GM12878 (cell line): ENCODE results near the gene SHISA6. TPM values are rescaled to one million over a fixed set of nuclear protein-coding genes. Genes with fewer than 3 reads are reported as not detected.

Experiments used
- ATAC-seq: fragments of 200-7000 bp; cut with Tn5 transposase; 3 replicates; pipeline ENCODE4 v1.9.1; 2020; ENCODE audit warnings: mild to moderate bottlenecking, moderate library complexity
- BruUV-seq: library from RNA; stranded (reverse); fragments of 400-500 nt; replicated peaks from 2 replicates; lab custom pipeline; 2021; lab: Mats Ljungman, UMichigan
- CTCF ChIA-PET: fragments of 300-600 bp; sonication (Branson Sonifier 250); formaldehyde crosslinking; extraction: SDS; loops from one replicate; lab custom pipeline; 2021; ENCODE audit warnings: inconsistent platforms; lab: Yijun Ruan, JAX
- POLR2A ChIA-PET: fragments of 350-600 bp; formaldehyde crosslinking; extraction: SDS; loops from one replicate; lab custom pipeline; 2021; ENCODE audit warnings: inconsistent platforms; lab: Charles Lee
- RAD21 ChIA-PET: fragments of 300-600 bp; sonication (Branson Sonifier 250); formaldehyde crosslinking; loops from one replicate; lab custom pipeline; 2023; ENCODE audit warnings: antibody characterized with exemption; ENCODE audit not compliant: unreplicated experiment; lab: Charles Lee
- SMC1A ChIA-PET: fragments of 300-600 bp; sonication (Branson Sonifier 250); formaldehyde crosslinking; loops from one replicate; lab custom pipeline; 2023; ENCODE audit not compliant: unreplicated experiment, uncharacterized antibody; lab: Charles Lee
- DNase-seq: peaks from one replicate; pipeline ENCODE4 v3.0.0-alpha.2; 2011; ENCODE audit warnings: low read depth, low spot score
- FAIRE-seq: peaks from 3 replicates; lab custom pipeline; 2011; peaks lifted over from hg19 to GRCh38; lab: Jason Lieb, UNC
- H2AFZ ChIP-seq: 2 replicates; pipeline ENCODE4 v1.6.0; 2011; ENCODE audit warnings: low read depth, low read length, control low read depth; ENCODE audit not compliant: control insufficient read depth
- H3K27ac ChIP-seq: 2 replicates; pipeline ENCODE4 v1.5.1; 2011; ENCODE audit warnings: control low read depth; ENCODE audit not compliant: control insufficient read depth, insufficient read depth
- H3K27me3 ChIP-seq, 2 experiments: replicated peaks in 1 of 2; 2 replicates each; pipeline versions ENCODE4 v1.6.0 to v1.6.1; 2011; ENCODE audit warnings: low read length in 1 of 2; ENCODE audit not compliant: control insufficient read depth in 2 of 2, insufficient read depth in 2 of 2
- H3K36me3 ChIP-seq, 2 experiments: 2 replicates each; pipeline ENCODE4 v1.5.1; 2011; ENCODE audit warnings: low read length in 1 of 2; ENCODE audit not compliant: control insufficient read depth in 2 of 2, insufficient read depth in 2 of 2
- H3K4me1 ChIP-seq: 2 replicates; pipeline ENCODE4 v1.6.1; 2011; ENCODE audit warnings: mild to moderate bottlenecking, low read length, moderate library complexity, mixed read lengths; ENCODE audit not compliant: control insufficient read depth, insufficient read depth
- H3K4me2 ChIP-seq: 2 replicates; pipeline ENCODE4 v1.6.0; 2011; ENCODE audit warnings: control low read depth; ENCODE audit not compliant: control insufficient read depth, insufficient read depth
- H3K4me3 ChIP-seq: fragments of 200-600 bp; sonication (generic); 2 replicates; pipeline ENCODE4 v1.5.1; 2016
- H3K79me2 ChIP-seq: 2 replicates; pipeline ENCODE4 v1.6.0; 2011; ENCODE audit warnings: low read length; ENCODE audit not compliant: control insufficient read depth, insufficient read depth
- H3K9ac ChIP-seq: 2 replicates; pipeline ENCODE4 v1.8.0; 2011; ENCODE audit warnings: low read length, control low read depth, mixed read lengths; ENCODE audit not compliant: control insufficient read depth, insufficient read depth
- H3K9me3 ChIP-seq: replicated peaks from 3 replicates; pipeline ENCODE4 v1.5.1; 2011; ENCODE audit warnings: mild to moderate bottlenecking, low read length; ENCODE audit not compliant: control insufficient read depth, insufficient read depth
- H4K20me1 ChIP-seq: 2 replicates; pipeline ENCODE4 v1.6.0; 2011; ENCODE audit not compliant: control insufficient read depth, insufficient read depth
- EGR1 ChIP-seq, 2 experiments: IDR thresholded peaks; 1 replicate in 1 of 2; 2 replicates in 1 of 2; pipeline ENCODE4 v1.6.1; 2011 to 2012; ENCODE audit warnings: low read depth in 2 of 2, low read length in 2 of 2, borderline replicate concordance in 1 of 2, mild to moderate bottlenecking in 1 of 2, moderate library complexity in 1 of 2
- GABPA ChIP-seq: IDR thresholded peaks from 2 replicates; pipeline ENCODE4 v1.6.1; 2014; ENCODE audit warnings: antibody characterized with exemption, low read depth, mild to moderate bottlenecking, inconsistent platforms
- KDM1A ChIP-seq: fragments of 200-600 bp; sonication (generic); IDR thresholded peaks from 2 replicates; pipeline ENCODE4 v1.6.1; 2016; ENCODE audit warnings: borderline replicate concordance
- MEF2B ChIP-seq: fragments of 450-650 bp; IDR thresholded peaks from 2 replicates; pipeline ENCODE4 v1.6.1; 2018; ENCODE audit warnings: mild to moderate bottlenecking, moderate library complexity; ENCODE audit not compliant: partially characterized antibody, poor library complexity, severe bottlenecking
- MTA2 ChIP-seq: fragments of 450-650 bp; IDR thresholded peaks from 2 replicates; pipeline ENCODE4 v1.6.1; 2016; ENCODE audit warnings: low read depth, mild to moderate bottlenecking, moderate library complexity
- RB1 ChIP-seq: fragments of 450-650 bp; formaldehyde crosslinking; IDR thresholded peaks from 2 replicates; pipeline ENCODE4 v1.6.1; 2017; ENCODE audit warnings: mild to moderate bottlenecking, borderline replicate concordance
- SRF ChIP-seq, 2 experiments: IDR thresholded peaks; 2 replicates each; pipeline ENCODE4 v1.6.1; 2011; ENCODE audit warnings: low read depth in 2 of 2, low read length in 2 of 2, mild to moderate bottlenecking in 1 of 2, moderate library complexity in 1 of 2
- ZBTB11 ChIP-seq: fragments of 450-650 bp; formaldehyde crosslinking; IDR thresholded peaks from 2 replicates; pipeline ENCODE4 v1.5.0; 2022; ENCODE audit warnings: mild to moderate bottlenecking, missing genetic modification characterization
- ZNF592 ChIP-seq: fragments of 450-650 bp; IDR thresholded peaks from 2 replicates; pipeline ENCODE4 v1.6.1; 2017; ENCODE audit warnings: mild to moderate bottlenecking, moderate library complexity
- ZZZ3 ChIP-seq: IDR thresholded peaks from 2 replicates; pipeline ENCODE4 v1.6.1; 2011; ENCODE audit warnings: low read depth; ENCODE audit not compliant: control insufficient read depth, insufficient read length
- WGBS: methylation state at CpG from one replicate; pipeline ENCODE4 v1.1.6; 2016; ENCODE audit warnings: low lambda C conversion rate; ENCODE audit not compliant: insufficient replicate concordance, insufficient coverage; ENCODE audit errors: missing lambda C conversion rate; 5-methylcytosine and 5-hydroxymethylcytosine counted together
- in situ Hi-C: fragments of 300-500 bp; cut with MboI; formaldehyde crosslinking; loops from 9 replicates; pipeline ENCODE4 v1.14.3; 2018; ENCODE audit warnings: mixed read lengths
- intact Hi-C: fragments of 100-400 bp; cut with micrococcal nuclease; formaldehyde crosslinking; loops from one replicate; pipeline ENCODE4 v1.14.2; 2022; ENCODE audit not compliant: unreplicated experiment
- polyA plus RNA-seq, 11 experiments: library from polyadenylated mRNA; depleted of rRNA in 4 of 11; unstranded in 6 of 11; stranded (reverse) in 5 of 11; fragments of >200 nt; fragmentation: Nextera tagmentation in 4 of 11; fragmentation: Illumina TruSeq in 1 of 11; extraction: Ambion mirVana in 4 of 11; extraction: Trizol in 1 of 11; gene quantifications; 1 replicate in 1 of 11; 2 replicates in 10 of 11; pipeline versions ENCODE4 v1.2.1 to v1.2.3, GENCODE V29; 2011 to 2016; ENCODE audit warnings: inconsistent platforms in 2 of 11, missing spikeins in 2 of 11, low read depth in 1 of 11
- total RNA-seq, 4 experiments: library from RNA; depleted of rRNA in 3 of 4; stranded (reverse); fragments of >200 nt in 3 of 4; fragmentation: Illumina TruSeq in 1 of 4; extraction: Trizol in 1 of 4; gene quantifications; 2 replicates each; pipeline versions ENCODE4 v1.2.1 to v1.2.3, GENCODE V29; 2013 to 2021

SHISA6 gene
- total and polyA plus RNA-seq, 10 of the 15 experiments (the other 5 are each of a cell fraction or from before 2014, with no cell fraction given), result not detected

- ChIA-PET CTCF (no interaction called here), POLR2A (no interaction called here), RAD21 (no interaction called here), SMC1A (no interaction called here)
- Histone ChIP-seq H3K27ac (no peak overlapping the region), H4K20me1 (no peaks in the 10 kb centered on the region), H3K9me3 (no peaks in the 10 kb centered on the region; the same call in 2 of the 3 replicates), H3K36me3 (no peaks in the 10 kb centered on the region), H3K4me1 (no peaks in the 10 kb centered on the region), H3K4me3 (no peak overlapping the region), H3K9ac (no peak overlapping the region), H3K27me3 (no peaks in the 10 kb centered on the region), H3K79me2 (no peaks in the 10 kb centered on the region), H2AFZ (no peak overlapping the region), H3K4me2 (no peak overlapping the region)
- no TSS peak for BruUV-seq
- ATAC-seq (no peak), FAIRE-seq (no peak), DNase-seq (no peak)
- 45% methylated on average over 7 of the region's 8 CpGs for WGBS
- intact Hi-C loops, result no loop called here
- in situ Hi-C loops, result loop anchor here (5.0 to 25.0 kb wide), 5 partner anchors 45 to 1470 kb away; no protein-coding TSS in a partner anchor
- TF ChIP-seq ZZZ3, result no peak
- no peak for TF ChIP-seq KDM1A
- no peak for TF ChIP-seq MEF2B
Measured at GRCh38 chr17:11292491-11292890, 51.5 kb downstream of the SHISA6 start.

- no peak for FAIRE-seq
- TF ChIP-seq RB1, result no peak
- no peak for TF ChIP-seq MTA2
- TF ChIP-seq GABPA, result no peak
- TF ChIP-seq ZBTB11 (CRISPR knock-in tag), result no peak
- no peak for TF ChIP-seq SRF (IDR thresholded peaks at IDR 0.05; ENCODE audit: low read depth in 2 of 2, low read length in 2 of 2)
- no peak for TF ChIP-seq EGR1 (IDR thresholded peaks at IDR 0.05; ENCODE audit: borderline replicate concordance in 1 of 2, low read depth in 2 of 2, low read length in 2 of 2)
- TF ChIP-seq ZNF592, result no peak
Measured at GRCh38 chr17:11293480-11293879, 52.5 kb downstream of the SHISA6 start.

More at GRCh38 chr17:11293480-11293879, 52.5 kb downstream of the SHISA6 start:
- H3K27ac ChIP-seq, result no peak overlapping the region
- no peak overlapping the region for H2AFZ ChIP-seq
- H3K9me3 ChIP-seq, result no peaks in the 10 kb centered on the region; the same call in 2 of the 3 replicates
- H3K4me1 ChIP-seq, result no peaks in the 10 kb centered on the region
- in situ Hi-C loops, result loop anchor here (5.0 to 25.0 kb wide), 5 partner anchors 46 to 1469 kb away; no protein-coding TSS in a partner anchor
- intact Hi-C loops, result no loop called here
- no peaks in the 10 kb centered on the region for H3K36me3 ChIP-seq
- no peaks in the 10 kb centered on the region for H3K79me2 ChIP-seq
- ChIA-PET CTCF (no interaction called here), RAD21 (no interaction called here), SMC1A (no interaction called here), POLR2A (no interaction called here)
- no TSS peak for BruUV-seq
- WGBS, result 62% methylated on average over 8 of the region's 8 CpGs
- H3K4me2 ChIP-seq, result no peak overlapping the region
- H3K4me3 ChIP-seq, result no peak overlapping the region
- no peak for ATAC-seq
- H3K27me3 ChIP-seq, result no peaks in the 10 kb centered on the region
- no peak overlapping the region for H3K9ac ChIP-seq
- no peak for DNase-seq
- H4K20me1 ChIP-seq, result no peaks in the 10 kb centered on the region
